GM23338 (cell line): Measurements from ENCODE around the gene CEBPZOS. TPM values are rescaled to one million over a fixed set of nuclear protein-coding genes. Genes with fewer than 3 reads are reported as not detected.
"Not testable (repeated sequence)": the region's sequence is repeated elsewhere in the genome, so short reads cannot be mapped to it uniquely, and the experiment has no call there.

Experiments used
- ATAC-seq: fragments of 200-7000 bp; cut with Tn5 transposase; 3 replicates; pipeline ENCODE4 v1.9.1; 2020
- DNase-seq: peaks from one replicate; pipeline ENCODE4 v3.0.0-alpha.2; 2015; ENCODE audit warnings: low spot score
- H2AFZ ChIP-seq: fragments of 200-600 bp; sonication (generic); 2 replicates; pipeline ENCODE4 v1.8.0; 2016; ENCODE audit warnings: antibody characterized with exemption, mild to moderate bottlenecking, moderate library complexity
- H3F3A ChIP-seq: fragments of 200-600 bp; sonication (generic); replicated peaks from 2 replicates; pipeline ENCODE4 v1.8.0; 2017; ENCODE audit warnings: antibody characterized with exemption, mixed run types, low read depth
- H3K27ac ChIP-seq: fragments of 200-600 bp; sonication (generic); 2 replicates; pipeline ENCODE4 v1.6.1; 2016; ENCODE audit warnings: low read depth
- H3K27me3 ChIP-seq: fragments of 200-600 bp; sonication (generic); 2 replicates; pipeline ENCODE4 v1.8.0; 2016; ENCODE audit warnings: mild to moderate bottlenecking, mixed run types, moderate library complexity; ENCODE audit not compliant: insufficient read depth
- H3K36me3 ChIP-seq: fragments of 200-600 bp; sonication (generic); 2 replicates; pipeline ENCODE4 v1.8.0; 2016; ENCODE audit warnings: mild to moderate bottlenecking; ENCODE audit not compliant: insufficient read depth
- H3K4me1 ChIP-seq: fragments of 200-600 bp; sonication (generic); 2 replicates; pipeline ENCODE4 v1.8.0; 2016; ENCODE audit warnings: mild to moderate bottlenecking, moderate library complexity; ENCODE audit not compliant: insufficient read depth
- H3K4me2 ChIP-seq: fragments of 200-600 bp; sonication (generic); 2 replicates; pipeline ENCODE4 v1.7.1; 2017; ENCODE audit warnings: mixed run types
- H3K4me3 ChIP-seq: fragments of 200-600 bp; sonication (generic); 2 replicates; pipeline ENCODE4 v1.6.1; 2016; ENCODE audit warnings: mixed run types
- H3K79me2 ChIP-seq: fragments of 200-600 bp; sonication (generic); replicated peaks from 2 replicates; pipeline ENCODE4 v1.8.0; 2017; ENCODE audit warnings: mild to moderate bottlenecking; ENCODE audit not compliant: insufficient read depth
- H3K9me2 ChIP-seq: fragments of 200-600 bp; sonication (generic); 2 replicates; pipeline ENCODE4 v1.8.0; 2017; ENCODE audit not compliant: insufficient read depth
- H4K20me1 ChIP-seq: fragments of 200-600 bp; sonication (generic); replicated peaks from 2 replicates; pipeline ENCODE4 v1.8.0; 2017; ENCODE audit warnings: mild to moderate bottlenecking; ENCODE audit not compliant: insufficient read depth
- H3K27ac Mint-ChIP-seq: 2 replicates; pipeline ENCODE4 v1.8.0; 2020; ENCODE audit warnings: inconsistent platforms, mild to moderate bottlenecking, moderate library complexity, mixed read lengths
- H3K27me3 Mint-ChIP-seq: 3 replicates; pipeline ENCODE4 v1.8.0; 2022; ENCODE audit warnings: low read depth, mild to moderate bottlenecking, moderate library complexity, mixed read lengths, inconsistent platforms; ENCODE audit not compliant: insufficient read depth, poor library complexity
- H3K36me3 Mint-ChIP-seq: 3 replicates; pipeline ENCODE4 v1.8.0; 2021; ENCODE audit warnings: low read depth, mild to moderate bottlenecking, inconsistent platforms, moderate library complexity, mixed read lengths
- H3K4me1 Mint-ChIP-seq: 3 replicates; pipeline ENCODE4 v1.8.0; 2020; ENCODE audit warnings: mild to moderate bottlenecking, inconsistent platforms, mixed read lengths
- H3K4me3 Mint-ChIP-seq: 3 replicates; pipeline ENCODE4 v1.8.0; 2021; ENCODE audit warnings: moderate library complexity, mild to moderate bottlenecking, inconsistent platforms, mixed read lengths
- H3K9me3 Mint-ChIP-seq: 3 replicates; pipeline ENCODE4 v1.8.0; 2020; ENCODE audit warnings: moderate library complexity, mild to moderate bottlenecking, inconsistent platforms, mixed read lengths
- CREB1 ChIP-seq: fragments of 250-450 bp; sonication (Bioruptor Pico); IDR thresholded peaks from 2 replicates; pipeline ENCODE4 v1.5.0; 2020; ENCODE audit warnings: low read depth, mild to moderate bottlenecking, moderate library complexity
- NANOG ChIP-seq: IDR thresholded peaks from 2 replicates; pipeline ENCODE4 v1.6.1; 2016; ENCODE audit warnings: antibody characterized with exemption, borderline replicate concordance
- POLR2AphosphoS5 ChIP-seq: IDR thresholded peaks from 2 replicates; pipeline ENCODE4 v1.6.1; 2016; ENCODE audit warnings: antibody characterized with exemption, low read depth
- ZNF462 ChIP-seq: fragments of 250-450 bp; sonication (Bioruptor Pico); IDR thresholded peaks from 2 replicates; pipeline ENCODE4 v1.5.0; 2020; ENCODE audit warnings: mild to moderate bottlenecking, moderate library complexity
- polyA plus RNA-seq: library from polyadenylated mRNA; unstranded; fragments of >200 nt; fragmentation: Nextera tagmentation; extraction: Ambion mirVana; gene quantifications from 2 replicates; pipeline ENCODE4 v1.2.1, GENCODE V29; 2016
- total RNA-seq: library from RNA; depleted of rRNA; stranded (reverse); fragments of >200 nt; shearing (Covaris generic); gene quantifications from 2 replicates; pipeline ENCODE4 v1.2.3, GENCODE V29; 2014

The CEBPZOS gene
- total and polyA plus RNA-seq, 2 experiments from 2014 or later = 83.6 to 191 TPM

GRCh38 chr2:37203708-37204107 is 7.4 kb downstream of the CEBPZOS start:
- Histone ChIP-seq H3F3A (peaks cover 23% of the 10 kb centered on the region), H3K36me3 (peaks cover 55% of the 10 kb centered on the region), H3K4me1 (peaks cover 36% of the 10 kb centered on the region), H4K20me1 (no peaks in the 10 kb centered on the region), H3K79me2 (peaks cover 67% of the 10 kb centered on the region), H3K27ac (peak overlapping the region; percentile 97), H3K4me3 (no peak overlapping the region), H3K4me2 (no peak overlapping the region), H3K9me2 (no peaks in the 10 kb centered on the region), H2AFZ (no peak overlapping the region), H3K27me3 (no peaks in the 10 kb centered on the region)
- Mint-ChIP-seq H3K27me3 (peaks cover 46% of the 10 kb centered on the region), H3K4me1 (peaks cover 56% of the 10 kb centered on the region), H3K27ac (0 out of 2 replicates have a peak overlapping the region, but pooled peaks have one; percentile 43), H3K9me3 (peaks cover 64% of the 10 kb centered on the region), H3K4me3 (no peak overlapping the region), H3K36me3 (peaks cover 94% of the 10 kb centered on the region)
- ATAC-seq (no peak), DNase-seq (no peak)
- TF ChIP-seq POLR2AphosphoS5 (peak; percentile 29; the same call in 1 of the 2 replicates), NANOG (no peak)

- Histone ChIP-seq H3K4me2 (peak overlapping the region; percentile 45), H3K79me2 (peaks cover 67% of the 10 kb centered on the region), H3K4me1 (peaks cover 21% of the 10 kb centered on the region), H3K4me3 (peak overlapping the region; percentile 9), H3K36me3 (peaks cover 69% of the 10 kb centered on the region), H3K27ac (peak overlapping the region; percentile 97), H3F3A (peaks cover 22% of the 10 kb centered on the region)
- ATAC-seq = peak; percentile 33
- H3K36me3 Mint-ChIP-seq = peaks cover 100% of the 10 kb centered on the region
- peak overlapping the region; percentile 98 for H3K27ac Mint-ChIP-seq
- H4K20me1 ChIP-seq, H3K9me2 ChIP-seq, H2AFZ ChIP-seq, H3K27me3 ChIP-seq: not testable (repeated sequence)
- H3K4me1 Mint-ChIP-seq = peaks cover 44% of the 10 kb centered on the region
- peaks cover 78% of the 10 kb centered on the region for H3K9me3 Mint-ChIP-seq
- DNase-seq = peak; percentile 68
- H3K27me3 Mint-ChIP-seq = peaks cover 40% of the 10 kb centered on the region
- peak overlapping the region; percentile 27 for H3K4me3 Mint-ChIP-seq
- TF ChIP-seq CREB1 (peak; percentile 49; the same call in 1 of the 2 replicates), NANOG (peak; percentile 89), POLR2AphosphoS5 (peak; percentile 57), ZNF462 (peak; percentile 44; the same call in 1 of the 2 replicates)
These were observed 8.9 kb downstream of the CEBPZOS start for GRCh38 chr2:37205071-37205661.
